Stimulated activated CD8-positive, alpha-beta memory T cell treated with anti-CD3 and anti-CD28 coated beads, Interleukin-4, amount 100 ng/mL, for 4 hours (primary cell): Measurements from ENCODE around the gene DISC1.

Experiments used
- DNase-seq, 2 donors: peaks; one replicate each; pipeline ENCODE4 v3.0.0-alpha.2; 2020; ENCODE audit warnings: low read depth in 2 of 2, low spot score in 1 of 2

Gene DISC1

GRCh38 chr1:232066521-232066920 is 439.9 kb downstream of the DISC1 start:
- DNase-seq: no peak

- DNase-seq: no peak
Observed at GRCh38 chr1:232074265-232074664, 447.7 kb downstream of the DISC1 start.

GRCh38 chr1:232077809-232078208 is 451.2 kb downstream of the DISC1 start:
- DNase-seq: no peak

- no peak for DNase-seq
Observed at GRCh38 chr1:232084584-232085223, 458.1 kb downstream of the DISC1 start.

- no peak for DNase-seq
Observed at GRCh38 chr1:232090816-232091215, 464.2 kb downstream of the DISC1 start.
